Stimulated activated CD4-positive, alpha-beta T cell treated with anti-CD3 and anti-CD28 coated beads, Interleukin-12 subunit alpha, Interleukin-12 subunit beta, amount 100 ng/mL, for 4 hours (primary cell): ENCODE results near the gene CYP2C19.
"Not testable (repeated sequence)": the region's sequence is repeated elsewhere in the genome, so short reads cannot be mapped to it uniquely, and the experiment has no call there.

Experiments
- DNase-seq: peaks from one replicate; pipeline ENCODE4 v3.0.0-alpha.2; 2020

CYP2C19 gene

DNA sequence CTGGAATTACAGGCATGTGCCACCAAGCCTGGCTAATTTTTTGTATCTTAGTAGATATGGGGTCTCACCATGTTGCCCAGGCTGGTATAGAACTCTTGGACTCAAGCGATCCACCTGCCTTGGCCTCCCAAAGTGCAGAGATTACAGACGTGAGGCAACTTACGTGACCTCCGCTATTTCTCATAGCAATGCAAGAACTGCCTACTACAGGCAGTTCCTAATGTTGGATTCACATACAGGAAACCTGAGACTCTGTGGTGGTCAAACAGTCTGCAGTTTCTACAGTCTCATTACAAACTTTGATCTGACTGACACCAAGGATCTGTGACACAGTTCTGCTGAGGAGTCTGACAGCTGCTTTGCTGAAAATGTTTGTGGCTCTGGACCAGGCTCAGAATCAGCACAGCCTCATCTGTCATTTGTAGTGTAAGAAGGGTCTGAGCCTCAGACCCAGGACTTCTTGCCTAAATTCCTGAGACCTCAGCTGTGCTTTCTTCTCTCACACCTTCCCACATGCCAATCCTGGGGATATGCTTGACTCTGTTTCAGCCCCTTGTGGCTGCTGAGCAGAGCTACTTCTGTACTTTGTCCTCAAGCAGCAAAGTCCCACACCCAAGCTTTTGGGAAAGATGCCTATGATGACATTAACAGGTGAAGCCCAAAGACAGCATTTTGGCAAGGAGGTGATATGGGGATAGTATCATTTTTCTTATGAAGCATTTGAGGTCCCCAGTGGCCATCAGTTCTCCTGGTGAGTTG is 128.0 kb downstream of the CYP2C19 start:
- DNase-seq = no peak

DNA sequence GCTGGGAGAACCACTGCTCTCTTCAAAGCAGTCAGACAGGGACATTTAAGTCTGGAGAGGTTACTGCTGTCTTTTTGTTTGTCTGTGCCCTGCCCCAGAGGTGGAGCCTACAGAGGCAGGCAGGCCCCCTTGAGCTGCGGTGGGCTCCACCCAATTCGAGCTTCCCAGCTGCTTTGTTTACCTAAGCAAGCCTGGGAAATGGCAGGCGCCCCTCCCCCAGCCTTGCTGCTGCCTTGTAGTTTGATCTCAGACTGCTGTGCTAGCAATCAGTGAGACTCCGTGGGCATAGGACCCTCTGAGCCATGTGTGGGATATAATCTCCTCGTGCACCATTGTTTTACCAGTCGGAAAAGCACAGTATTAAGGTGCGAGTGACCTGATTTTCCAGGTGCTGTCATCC is 135.9 kb downstream of the CYP2C19 start:
- DNase-seq = not testable (repeated sequence)

DNA sequence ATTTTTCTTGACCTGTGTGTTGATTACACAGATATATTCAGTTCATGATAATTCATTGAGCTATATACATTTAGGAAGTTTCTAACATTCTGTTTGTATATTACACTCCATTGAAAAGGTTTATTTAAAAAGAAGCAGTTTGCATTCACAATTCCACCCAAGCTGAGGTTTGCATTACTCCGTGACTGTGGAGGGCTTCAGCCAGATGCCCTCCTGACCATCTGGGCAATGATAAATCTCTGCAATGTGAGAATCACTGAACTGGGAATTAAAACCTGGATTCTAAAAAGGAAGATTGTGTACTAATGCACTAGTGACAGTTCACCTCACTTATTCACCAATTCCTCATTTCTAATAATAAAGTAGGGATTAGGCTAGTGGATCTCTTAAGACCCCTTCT is 139.6 kb downstream of the CYP2C19 start:
- DNase-seq = no peak

DNA sequence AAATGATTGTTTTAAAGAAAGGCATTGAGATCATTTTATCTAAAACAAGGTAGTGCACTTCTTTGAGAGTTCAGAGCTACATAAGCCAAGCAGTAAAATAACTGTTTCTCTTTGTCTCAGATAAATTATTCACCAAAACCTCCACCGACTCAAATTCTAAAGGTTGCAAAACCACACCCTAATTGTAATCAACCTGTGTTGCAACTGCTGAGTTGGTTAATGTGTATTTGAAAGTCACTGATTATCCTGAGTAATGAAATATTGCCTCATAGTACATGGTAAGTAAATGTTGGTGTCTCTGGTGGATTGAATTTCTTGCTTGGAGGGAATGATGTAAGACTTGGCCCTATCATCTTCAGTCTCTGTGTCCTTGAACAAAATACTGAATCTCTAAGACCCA is 140.1 kb downstream of the CYP2C19 start:
- no peak for DNase-seq
